HEK293 (cell line): ENCODE measurements around the gene GPRC5B.

Experiments used
- CTCF ChIP-seq: fragments of 450-650 bp; formaldehyde crosslinking; IDR thresholded peaks from 2 replicates; pipeline ENCODE4 v1.5.1; 2016; ENCODE audit warnings: missing biosample characterization, missing genetic modification characterization
- ZNF473 ChIP-seq: fragments of 450-650 bp; formaldehyde crosslinking; IDR thresholded peaks from 2 replicates; pipeline ENCODE4 v1.5.1; 2017; ENCODE audit warnings: missing biosample characterization, missing genetic modification characterization
- ZNF544 ChIP-seq: fragments of 450-650 bp; formaldehyde crosslinking; IDR thresholded peaks from 2 replicates; pipeline ENCODE4 v1.5.0; 2017; ENCODE audit warnings: missing biosample characterization, missing genetic modification characterization
- ZNF585B ChIP-seq: fragments of 450-650 bp; formaldehyde crosslinking; IDR thresholded peaks from 2 replicates; pipeline ENCODE4 v1.5.1; 2016; ENCODE audit warnings: missing biosample characterization, missing genetic modification characterization
- TF ChIP-seq, protein P1 (sequence below): fragments of 450-650 bp; formaldehyde crosslinking; IDR thresholded peaks from 2 replicates; pipeline ENCODE4 v1.5.1; 2016; ENCODE audit warnings: missing biosample characterization, missing genetic modification characterization, low read depth

GRCh38 chr16:19830902-19831560 is 53.6 kb downstream of the GPRC5B start:
- TF ChIP-seq, protein P1, sequence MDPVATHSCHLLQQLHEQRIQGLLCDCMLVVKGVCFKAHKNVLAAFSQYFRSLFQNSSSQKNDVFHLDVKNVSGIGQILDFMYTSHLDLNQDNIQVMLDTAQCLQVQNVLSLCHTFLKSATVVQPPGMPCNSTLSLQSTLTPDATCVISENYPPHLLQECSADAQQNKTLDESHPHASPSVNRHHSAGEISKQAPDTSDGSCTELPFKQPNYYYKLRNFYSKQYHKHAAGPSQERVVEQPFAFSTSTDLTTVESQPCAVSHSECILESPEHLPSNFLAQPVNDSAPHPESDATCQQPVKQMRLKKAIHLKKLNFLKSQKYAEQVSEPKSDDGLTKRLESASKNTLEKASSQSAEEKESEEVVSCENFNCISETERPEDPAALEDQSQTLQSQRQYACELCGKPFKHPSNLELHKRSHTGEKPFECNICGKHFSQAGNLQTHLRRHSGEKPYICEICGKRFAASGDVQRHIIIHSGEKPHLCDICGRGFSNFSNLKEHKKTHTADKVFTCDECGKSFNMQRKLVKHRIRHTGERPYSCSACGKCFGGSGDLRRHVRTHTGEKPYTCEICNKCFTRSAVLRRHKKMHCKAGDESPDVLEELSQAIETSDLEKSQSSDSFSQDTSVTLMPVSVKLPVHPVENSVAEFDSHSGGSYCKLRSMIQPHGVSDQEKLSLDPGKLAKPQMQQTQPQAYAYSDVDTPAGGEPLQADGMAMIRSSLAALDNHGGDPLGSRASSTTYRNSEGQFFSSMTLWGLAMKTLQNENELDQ (tag by site-specific recombination) = no peak
- TF ChIP-seq ZNF473 (tag by site-specific recombination) (no peak), CTCF (tag by site-specific recombination) (no peak), ZNF544 (tag by site-specific recombination) (no peak), ZNF585B (tag by site-specific recombination) (no peak)
